Measurements from ENCODE around the gene NINJ2.

The NINJ2 gene

DNA sequence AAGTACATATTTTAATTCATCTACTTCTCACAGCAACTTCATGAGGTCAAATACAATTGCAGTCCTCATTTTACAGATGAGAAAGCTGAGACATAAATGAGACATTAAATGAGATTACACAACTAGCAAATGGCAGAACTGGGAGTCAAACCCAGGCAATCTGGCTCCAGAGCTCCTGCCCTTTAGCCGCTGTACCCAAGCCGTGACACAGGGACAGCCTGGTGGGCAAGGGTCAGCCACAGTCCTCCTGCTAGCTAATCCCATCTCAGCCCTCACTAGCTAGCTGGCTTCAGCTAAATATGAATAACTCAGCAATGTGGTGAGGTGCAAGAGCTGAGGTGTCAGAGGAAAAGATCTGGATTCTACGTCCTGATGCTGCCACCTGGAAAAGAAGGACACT, 54.8 kb downstream of the NINJ2 start:
- DNase-seq (ENCODE audit: extremely low read depth, insufficient read length) = no peak
- Histone ChIP-seq H3K36me3 (ENCODE audit: control insufficient read depth, insufficient read depth, low read length) (no peaks in the 10 kb centered on the region), H3K4me3 (replicated peaks; ENCODE audit: low read depth, low read length) (no peak overlapping the region), H3K27me3 (replicated peaks; ENCODE audit: control insufficient read depth, insufficient read depth, low read length) (no peaks in the 10 kb centered on the region)
- TF ChIP-seq, protein P1, sequence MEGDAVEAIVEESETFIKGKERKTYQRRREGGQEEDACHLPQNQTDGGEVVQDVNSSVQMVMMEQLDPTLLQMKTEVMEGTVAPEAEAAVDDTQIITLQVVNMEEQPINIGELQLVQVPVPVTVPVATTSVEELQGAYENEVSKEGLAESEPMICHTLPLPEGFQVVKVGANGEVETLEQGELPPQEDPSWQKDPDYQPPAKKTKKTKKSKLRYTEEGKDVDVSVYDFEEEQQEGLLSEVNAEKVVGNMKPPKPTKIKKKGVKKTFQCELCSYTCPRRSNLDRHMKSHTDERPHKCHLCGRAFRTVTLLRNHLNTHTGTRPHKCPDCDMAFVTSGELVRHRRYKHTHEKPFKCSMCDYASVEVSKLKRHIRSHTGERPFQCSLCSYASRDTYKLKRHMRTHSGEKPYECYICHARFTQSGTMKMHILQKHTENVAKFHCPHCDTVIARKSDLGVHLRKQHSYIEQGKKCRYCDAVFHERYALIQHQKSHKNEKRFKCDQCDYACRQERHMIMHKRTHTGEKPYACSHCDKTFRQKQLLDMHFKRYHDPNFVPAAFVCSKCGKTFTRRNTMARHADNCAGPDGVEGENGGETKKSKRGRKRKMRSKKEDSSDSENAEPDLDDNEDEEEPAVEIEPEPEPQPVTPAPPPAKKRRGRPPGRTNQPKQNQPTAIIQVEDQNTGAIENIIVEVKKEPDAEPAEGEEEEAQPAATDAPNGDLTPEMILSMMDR (IDR thresholded peaks at IDR 0.05; ENCODE audit: insufficient read depth, low read length, poor library complexity, severe bottlenecking) = no peak

DNA sequence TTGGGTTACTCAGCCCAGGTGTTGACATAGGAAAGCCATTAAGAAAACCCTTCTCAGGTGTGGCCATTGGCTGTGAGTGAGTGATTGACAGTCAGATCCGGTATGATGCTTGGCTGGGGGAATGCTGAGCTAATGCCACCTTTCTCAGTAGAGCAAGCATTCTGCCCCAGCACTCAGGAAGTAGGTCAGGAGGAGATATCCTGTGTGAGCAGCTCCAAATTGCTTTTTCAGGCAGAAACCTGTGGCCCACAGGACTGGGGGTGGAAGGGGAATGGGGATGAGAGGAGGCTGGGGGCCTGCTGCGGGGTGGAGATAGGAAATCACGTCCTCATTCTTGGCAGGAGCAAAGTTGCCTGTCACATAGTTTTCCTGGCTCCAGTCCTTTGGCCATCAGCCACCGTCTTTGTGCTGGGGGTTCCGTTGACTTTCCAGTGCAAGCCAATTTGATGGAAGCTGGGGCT, 55.7 kb downstream of the NINJ2 start:
- TF ChIP-seq, protein P1 (IDR thresholded peaks at IDR 0.05; ENCODE audit: insufficient read depth, low read length, poor library complexity, severe bottlenecking) = no peak
- no peaks in the 10 kb centered on the region for H3K27me3 ChIP-seq (replicated peaks; ENCODE audit: control insufficient read depth, insufficient read depth, low read length)
- no peaks in the 10 kb centered on the region for H3K36me3 ChIP-seq (ENCODE audit: control insufficient read depth, insufficient read depth, low read length)
- no peak overlapping the region for H3K4me3 ChIP-seq (replicated peaks; ENCODE audit: low read depth, low read length)
- DNase-seq (ENCODE audit: extremely low read depth, insufficient read length) = no peak

DNA sequence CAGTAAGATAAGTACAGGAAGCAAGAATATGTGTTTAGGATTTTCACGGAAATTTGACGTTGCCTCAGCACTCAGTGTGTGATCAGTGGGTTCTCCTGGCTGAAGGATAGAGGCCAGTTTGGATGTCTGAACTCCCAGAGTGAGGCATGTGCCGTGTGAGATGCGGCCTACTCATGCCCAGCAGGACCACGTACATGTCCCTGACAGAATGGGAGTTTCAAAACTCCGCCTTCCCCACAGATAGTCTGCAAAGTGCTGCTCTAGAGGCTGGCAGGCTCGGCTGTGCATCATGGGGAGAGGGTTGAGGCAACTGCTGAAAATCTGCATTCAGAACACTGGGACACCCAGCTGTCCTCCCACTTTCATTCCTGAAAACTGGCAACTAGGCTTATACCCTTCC, 58.3 kb downstream of the NINJ2 start:
- TF ChIP-seq, protein P1 (IDR thresholded peaks at IDR 0.05; ENCODE audit: insufficient read depth, low read length, poor library complexity, severe bottlenecking) = no peak
- H3K27me3 ChIP-seq (replicated peaks; ENCODE audit: control insufficient read depth, insufficient read depth, low read length) = no peaks in the 10 kb centered on the region
- no peak overlapping the region for H3K4me3 ChIP-seq (replicated peaks; ENCODE audit: low read depth, low read length)
- no peak for DNase-seq (ENCODE audit: extremely low read depth, insufficient read length)
- no peaks in the 10 kb centered on the region for H3K36me3 ChIP-seq (ENCODE audit: control insufficient read depth, insufficient read depth, low read length)

DNA sequence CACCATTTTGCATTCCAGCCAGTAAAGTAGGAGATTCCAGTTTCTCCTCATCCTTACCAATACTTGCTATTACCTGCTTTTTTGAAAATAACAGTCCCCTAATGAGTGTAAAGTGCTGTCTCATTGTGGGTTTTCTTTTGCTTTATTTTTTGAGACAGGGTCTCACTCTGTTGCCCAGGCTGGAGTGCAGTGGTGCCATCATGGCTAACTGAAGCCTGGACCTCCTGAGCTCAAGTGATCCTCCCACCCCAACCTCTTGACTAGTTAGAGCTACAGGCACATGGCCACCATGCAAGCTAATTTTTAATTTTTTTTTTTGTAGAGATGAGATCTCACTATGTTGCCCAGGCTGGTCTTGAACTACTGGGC, 60.6 kb downstream of the NINJ2 start:
- TF ChIP-seq, protein P1 (IDR thresholded peaks at IDR 0.05; ENCODE audit: insufficient read depth, low read length, poor library complexity, severe bottlenecking) = no peak
- no peak overlapping the region for H3K4me3 ChIP-seq (replicated peaks; ENCODE audit: low read depth, low read length)
- no peaks in the 10 kb centered on the region for H3K36me3 ChIP-seq (ENCODE audit: control insufficient read depth, insufficient read depth, low read length)
- DNase-seq (ENCODE audit: extremely low read depth, insufficient read length) = no peak
- H3K27me3 ChIP-seq (replicated peaks; ENCODE audit: control insufficient read depth, insufficient read depth, low read length) = no peaks in the 10 kb centered on the region

DNA sequence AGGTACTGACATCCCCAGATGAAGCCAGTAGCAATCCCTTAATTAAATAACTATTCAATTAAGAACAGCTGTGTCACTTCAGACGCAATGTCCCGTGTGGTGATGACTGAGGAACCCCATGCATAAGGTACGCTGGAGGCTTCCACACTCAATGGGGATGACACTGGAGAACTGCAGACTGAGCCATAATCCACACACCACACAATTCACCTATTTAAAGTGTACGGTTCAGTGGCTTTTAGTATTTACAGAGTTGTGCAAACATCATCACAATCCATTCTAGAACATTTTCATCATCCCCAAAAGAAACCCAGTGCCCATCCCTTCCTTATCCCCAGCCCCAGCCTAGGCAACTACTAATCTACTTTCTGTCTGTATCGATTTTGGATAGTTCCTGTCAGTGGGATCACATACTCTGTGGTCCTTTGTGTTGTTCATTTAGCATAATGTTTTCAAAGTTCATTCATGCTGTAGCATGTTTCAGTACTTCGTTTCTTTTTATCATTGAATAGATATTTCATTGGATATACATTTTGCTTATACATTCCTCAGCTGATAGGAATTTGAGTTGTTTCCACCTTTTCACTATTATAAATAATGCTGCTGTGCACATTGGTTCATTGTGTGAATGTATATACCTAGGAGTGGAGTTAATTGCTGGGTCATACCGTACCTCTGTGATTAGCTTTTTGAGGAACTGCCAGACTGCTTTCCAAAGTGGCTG, 61.1 kb downstream of the NINJ2 start:
- DNase-seq (ENCODE audit: extremely low read depth, insufficient read length) = no peak
- no peaks in the 10 kb centered on the region for H3K27me3 ChIP-seq (replicated peaks; ENCODE audit: control insufficient read depth, insufficient read depth, low read length)

More for the DNA sequence above, 61.1 kb downstream of the NINJ2 start:
- Histone ChIP-seq H3K4me3 (replicated peaks; ENCODE audit: low read depth, low read length) (no peak overlapping the region), H3K36me3 (ENCODE audit: control insufficient read depth, insufficient read depth, low read length) (no peaks in the 10 kb centered on the region)
- TF ChIP-seq, protein P1 (IDR thresholded peaks at IDR 0.05; ENCODE audit: insufficient read depth, low read length, poor library complexity, severe bottlenecking) = no peak
